Measurements from ENCODE around the gene GDPD4.

GDPD4 gene

GRCh38 chr11:77188633-77189491, 112.6 kb downstream of the GDPD4 start:
- DNase-seq: no peak

- DNase-seq: peak; percentile 72
Measured at GRCh38 chr11:77187776-77188632, 113.5 kb downstream of the GDPD4 start.

- no peak for DNase-seq
Measured at GRCh38 chr11:77187111-77187750, 114.3 kb downstream of the GDPD4 start.

GRCh38 chr11:77186302-77186701, 115.2 kb downstream of the GDPD4 start:
- DNase-seq: no peak

GRCh38 chr11:77184136-77184860, 117.2 kb downstream of the GDPD4 start:
- no peak for DNase-seq

- DNase-seq: no peak
Measured at GRCh38 chr11:77183431-77183984, 118.0 kb downstream of the GDPD4 start.

- DNase-seq: no peak
Measured at GRCh38 chr11:77182542-77183430, 118.7 kb downstream of the GDPD4 start.

- no peak for DNase-seq
Measured at GRCh38 chr11:77181799-77182541, 119.5 kb downstream of the GDPD4 start.

- DNase-seq: no peak
Measured at GRCh38 chr11:77181226-77181625, 120.3 kb downstream of the GDPD4 start.

- DNase-seq: no peak
Measured at GRCh38 chr11:77180346-77180745, 121.1 kb downstream of the GDPD4 start.

GRCh38 chr11:77179681-77180080, 121.8 kb downstream of the GDPD4 start:
- no peak for DNase-seq

- no peak for DNase-seq
Measured at GRCh38 chr11:77179048-77179447, 122.4 kb downstream of the GDPD4 start.

- DNase-seq: no peak
Measured at GRCh38 chr11:77178150-77178549, 123.3 kb downstream of the GDPD4 start.

- DNase-seq: no peak
Measured at GRCh38 chr11:77176996-77177395, 124.5 kb downstream of the GDPD4 start.

- no peak for DNase-seq
Measured at GRCh38 chr11:77175869-77176539, 125.5 kb downstream of the GDPD4 start.

GRCh38 chr11:77175021-77175842, 126.3 kb downstream of the GDPD4 start:
- no peak for DNase-seq

- DNase-seq: no peak
Measured at GRCh38 chr11:77174559-77174958, 126.9 kb downstream of the GDPD4 start.

- DNase-seq: no peak
Measured at GRCh38 chr11:77173494-77173893, 128.0 kb downstream of the GDPD4 start.

- DNase-seq: no peak
Measured at GRCh38 chr11:77172666-77172982, 128.9 kb downstream of the GDPD4 start.

Data from NCI-H1436 (cell line).